IMR-90 (cell line): ENCODE measurements around the gene EYS.

Experiments
- BHLHE40 ChIP-seq: fragments of 150-350 bp; IDR thresholded peaks from 2 replicates; pipeline ENCODE4 v1.6.1; 2016; ENCODE audit warnings: mild to moderate bottlenecking, low read depth, low read length
- CEBPB ChIP-seq: IDR thresholded peaks from 2 replicates; pipeline ENCODE4 v1.6.1; 2012; ENCODE audit warnings: low read depth, low read length, improper control_type of control experiment
- CTCF ChIP-seq: conservative IDR thresholded peaks from 2 replicates; pipeline ENCODE4 v1.5.1; 2012; ENCODE audit warnings: mild to moderate bottlenecking, low read depth, low read length, improper control_type of control experiment
- POLR2A ChIP-seq: IDR thresholded peaks from 2 replicates; pipeline ENCODE4 v1.6.1; 2012; ENCODE audit warnings: mild to moderate bottlenecking, low read depth, low read length
- RAD21 ChIP-seq: IDR thresholded peaks from 2 replicates; pipeline ENCODE4 v1.6.1; 2012; ENCODE audit warnings: low read length, improper control_type of control experiment
- USF2 ChIP-seq: fragments of 150-350 bp; IDR thresholded peaks from 2 replicates; pipeline ENCODE4 v1.6.1; 2017; ENCODE audit warnings: mild to moderate bottlenecking, antibody characterized with exemption, low read length, low read depth

DNA sequence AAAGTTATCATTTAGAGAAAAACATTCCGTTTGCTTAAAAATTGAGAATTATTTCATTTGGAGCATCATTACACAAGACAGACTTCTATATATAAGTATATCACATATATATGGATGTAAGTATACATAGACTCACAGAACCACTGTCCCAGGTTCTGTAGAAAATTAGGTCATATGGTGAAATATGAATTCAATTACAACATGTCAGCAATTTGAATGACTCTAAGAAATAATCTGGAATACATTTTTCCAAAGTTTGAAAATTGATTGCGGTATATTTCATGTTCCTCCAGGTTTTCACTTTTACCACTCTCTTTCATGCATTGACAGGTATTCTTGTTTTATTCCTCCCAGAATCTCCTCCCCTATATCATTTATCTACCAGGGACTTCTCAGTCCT is 1179.1 kb downstream of the EYS start:
- TF ChIP-seq CTCF = no peak
- no peak for TF ChIP-seq RAD21
- TF ChIP-seq CEBPB = no peak
- TF ChIP-seq POLR2A = no peak
- no peak for TF ChIP-seq BHLHE40
- TF ChIP-seq USF2 = no peak
